ENCODE measurements around the gene PRKN.

DNA sequence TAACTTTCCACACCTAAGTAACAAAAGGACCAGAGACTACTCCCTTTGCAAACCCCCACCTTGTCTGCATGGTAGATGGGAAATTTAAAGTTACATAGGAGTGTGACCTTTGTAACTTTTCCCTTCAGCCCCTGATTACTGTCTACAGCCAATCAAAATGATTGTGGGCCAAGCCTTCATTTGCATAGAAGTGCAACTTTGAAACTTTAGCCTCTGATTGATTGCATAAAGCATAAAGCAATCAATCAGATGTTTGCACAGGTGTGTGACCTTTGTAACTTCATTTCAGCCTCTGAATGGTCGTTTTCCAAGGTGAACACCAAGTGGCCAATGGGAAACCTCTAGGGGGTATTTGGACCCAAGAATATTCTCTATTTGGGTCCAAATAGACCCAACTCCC is 46.1 kb downstream of the PRKN start:
- TF ChIP-seq, protein P1, sequence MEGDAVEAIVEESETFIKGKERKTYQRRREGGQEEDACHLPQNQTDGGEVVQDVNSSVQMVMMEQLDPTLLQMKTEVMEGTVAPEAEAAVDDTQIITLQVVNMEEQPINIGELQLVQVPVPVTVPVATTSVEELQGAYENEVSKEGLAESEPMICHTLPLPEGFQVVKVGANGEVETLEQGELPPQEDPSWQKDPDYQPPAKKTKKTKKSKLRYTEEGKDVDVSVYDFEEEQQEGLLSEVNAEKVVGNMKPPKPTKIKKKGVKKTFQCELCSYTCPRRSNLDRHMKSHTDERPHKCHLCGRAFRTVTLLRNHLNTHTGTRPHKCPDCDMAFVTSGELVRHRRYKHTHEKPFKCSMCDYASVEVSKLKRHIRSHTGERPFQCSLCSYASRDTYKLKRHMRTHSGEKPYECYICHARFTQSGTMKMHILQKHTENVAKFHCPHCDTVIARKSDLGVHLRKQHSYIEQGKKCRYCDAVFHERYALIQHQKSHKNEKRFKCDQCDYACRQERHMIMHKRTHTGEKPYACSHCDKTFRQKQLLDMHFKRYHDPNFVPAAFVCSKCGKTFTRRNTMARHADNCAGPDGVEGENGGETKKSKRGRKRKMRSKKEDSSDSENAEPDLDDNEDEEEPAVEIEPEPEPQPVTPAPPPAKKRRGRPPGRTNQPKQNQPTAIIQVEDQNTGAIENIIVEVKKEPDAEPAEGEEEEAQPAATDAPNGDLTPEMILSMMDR (IDR thresholded peaks at IDR 0.05), result no peak
- no peak for TF ChIP-seq EZH2 (IDR thresholded peaks at IDR 0.05)

Measured in neural progenitor cell (in vitro differentiated cells).